SK-N-SH (cell line): Measurements from ENCODE around the gene MCM3AP. TPM values are rescaled to one million over a fixed set of nuclear protein-coding genes. Genes with fewer than 3 reads are reported as not detected.

Experiments used
- CTCF ChIA-PET: fragments of 300-600, 350-600 bp; formaldehyde crosslinking; extraction: SDS; loops from one replicate; lab custom pipeline; 2021; lab: Yijun Ruan, JAX
- POLR2A ChIA-PET: fragments of 350-600 bp; sonication (Branson Sonifier 250); formaldehyde crosslinking; extraction: SDS; loops from one replicate; lab custom pipeline; 2020; ENCODE audit warnings: antibody characterized with exemption, inconsistent platforms; lab: Yijun Ruan, JAX
- DNase-seq: peaks from one replicate; pipeline ENCODE4 v3.0.0; 2012
- H2AFZ ChIP-seq: fragments of 200-600 bp; sonication (generic); 2 replicates; pipeline ENCODE4 v1.8.1; 2016; ENCODE audit warnings: antibody characterized with exemption, mild to moderate bottlenecking, low read depth
- H3F3A ChIP-seq: fragments of 200-600 bp; sonication (generic); replicated peaks from 2 replicates; pipeline ENCODE3; 2016; ENCODE audit warnings: antibody characterized with exemption, mild to moderate bottlenecking; ENCODE audit not compliant: insufficient read depth
- H3K27ac ChIP-seq, 2 experiments: fragments of 200-500 bp in 1 of 2; fragments of 200-600 bp in 1 of 2; sonication (Bioruptor generic) in 1 of 2; sonication (generic), shearing (Covaris generic) in 1 of 2; 2 replicates each; pipeline versions ENCODE4 v1.5.1 to v1.6.1; 2014 to 2016; ENCODE audit warnings: low read depth in 2 of 2, inconsistent platforms in 1 of 2, low read length in 1 of 2, mild to moderate bottlenecking in 1 of 2, mixed read lengths in 1 of 2
- H3K27me3 ChIP-seq: fragments of 200-600 bp; sonication (generic), shearing (Covaris generic); 2 replicates; pipeline ENCODE4 v1.6.1; 2016; ENCODE audit warnings: mixed run types; ENCODE audit not compliant: insufficient read depth
- H3K36me3 ChIP-seq, 2 experiments: fragments of 200-500 bp in 1 of 2; fragments of 200-600 bp in 1 of 2; sonication (Bioruptor generic) in 1 of 2; sonication (generic) in 1 of 2; replicated peaks in 1 of 2; 2 replicates each; pipeline versions ENCODE3 to v1.5.1; 2014 to 2016; ENCODE audit warnings: low read length in 1 of 2, mild to moderate bottlenecking in 1 of 2; ENCODE audit not compliant: insufficient read depth in 2 of 2, control insufficient read depth in 1 of 2
- H3K4me1 ChIP-seq, 2 experiments: fragments of 200-500 bp in 1 of 2; fragments of 200-600 bp in 1 of 2; sonication (Bioruptor generic) in 1 of 2; sonication (generic), shearing (Covaris generic) in 1 of 2; 2 replicates each; pipeline versions ENCODE4 v1.5.1 to v1.6.1; 2014 to 2016; ENCODE audit warnings: low read depth in 1 of 2, low read length in 1 of 2, mixed run types in 1 of 2; ENCODE audit not compliant: insufficient read depth in 2 of 2, control insufficient read depth in 1 of 2
- H3K4me2 ChIP-seq: fragments of 200-600 bp; sonication (generic), shearing (Covaris generic); 2 replicates; pipeline ENCODE4 v1.6.1; 2017; ENCODE audit warnings: mixed run types
- H3K4me3 ChIP-seq, 2 experiments: fragments of 200-500 bp in 1 of 2; fragments of 200-600 bp in 1 of 2; sonication (Bioruptor generic) in 1 of 2; sonication (generic), shearing (Covaris generic) in 1 of 2; 2 replicates each; pipeline versions ENCODE4 v1.5.1 to v1.8.1; 2014 to 2016; ENCODE audit warnings: low read depth in 2 of 2, inconsistent platforms in 1 of 2, low read length in 1 of 2, mild to moderate bottlenecking in 1 of 2, mixed read lengths in 1 of 2, moderate library complexity in 1 of 2
- H3K79me2 ChIP-seq: fragments of 200-600 bp; sonication (generic); 2 replicates; pipeline ENCODE4 v1.8.1; 2017; ENCODE audit warnings: mild to moderate bottlenecking; ENCODE audit not compliant: insufficient read depth
- H3K9ac ChIP-seq: fragments of 200-600 bp; sonication (generic); 2 replicates; pipeline ENCODE4 v1.6.1; 2017; ENCODE audit warnings: mixed run types
- H3K9me2 ChIP-seq: fragments of 200-600 bp; sonication (generic); 2 replicates; pipeline ENCODE4 v1.6.1; 2017; ENCODE audit warnings: mixed run types
- H3K9me3 ChIP-seq: fragments of 200-600 bp; sonication (generic); 2 replicates; pipeline ENCODE4 v1.6.1; 2017; ENCODE audit warnings: mixed run types, mild to moderate bottlenecking, moderate library complexity
- H4K20me1 ChIP-seq: fragments of 200-600 bp; sonication (generic); 2 replicates; pipeline ENCODE4 v1.6.1; 2017; ENCODE audit warnings: mild to moderate bottlenecking, mixed run types; ENCODE audit not compliant: insufficient read depth
- FOXM1 ChIP-seq: IDR thresholded peaks from 2 replicates; pipeline ENCODE4 v1.4.0; 2012; ENCODE audit warnings: low read depth, mild to moderate bottlenecking
- GABPA ChIP-seq: IDR thresholded peaks from 2 replicates; pipeline ENCODE4 v1.4.0; 2012; ENCODE audit warnings: low read depth, mild to moderate bottlenecking
- IRF3 ChIP-seq: fragments of 150-350 bp; IDR thresholded peaks from 2 replicates; pipeline ENCODE4 v1.6.1; 2016; ENCODE audit warnings: mild to moderate bottlenecking, low read depth, low read length
- JUND ChIP-seq: IDR thresholded peaks from 2 replicates; pipeline ENCODE4 v1.4.0; 2012
- MEF2A ChIP-seq: IDR thresholded peaks from 2 replicates; pipeline ENCODE4 v1.4.0; 2012; ENCODE audit warnings: low read depth, borderline replicate concordance
- NRF1 ChIP-seq: IDR thresholded peaks from 2 replicates; pipeline ENCODE4 v1.6.1; 2012; ENCODE audit warnings: low read depth, mild to moderate bottlenecking, low read length
- POLR2AphosphoS5 ChIP-seq: IDR thresholded peaks from 2 replicates; pipeline ENCODE4 v1.6.1; 2012; ENCODE audit warnings: low read depth, low read length
- RAD21 ChIP-seq: IDR thresholded peaks from 2 replicates; pipeline ENCODE4 v1.6.1; 2012; ENCODE audit warnings: mild to moderate bottlenecking, low read length
- RCOR1 ChIP-seq: fragments of 150-350 bp; IDR thresholded peaks from 2 replicates; pipeline ENCODE4 v1.6.1; 2017; ENCODE audit warnings: antibody characterized with exemption, low read length
- RFX5 ChIP-seq: IDR thresholded peaks from 2 replicates; pipeline ENCODE4 v1.6.1; 2012; ENCODE audit warnings: mild to moderate bottlenecking, improper control_type of control experiment, low read length
- RXRA ChIP-seq: IDR thresholded peaks from 2 replicates; pipeline ENCODE4 v1.4.0; 2012; ENCODE audit warnings: low read depth, mild to moderate bottlenecking, borderline replicate concordance
- SMC3 ChIP-seq: IDR thresholded peaks from 2 replicates; pipeline ENCODE4 v1.6.1; 2012; ENCODE audit warnings: low read depth, low read length, improper control_type of control experiment
- TAF1 ChIP-seq: IDR thresholded peaks from 2 replicates; pipeline ENCODE4 v1.6.1; 2012; ENCODE audit warnings: low read depth, mild to moderate bottlenecking, low read length, moderate library complexity, borderline replicate concordance
- USF2 ChIP-seq: fragments of 150-350 bp; IDR thresholded peaks from 2 replicates; pipeline ENCODE4 v1.6.1; 2017; ENCODE audit warnings: antibody characterized with exemption, low read length, low read depth, borderline replicate concordance
- WGBS: methylation state at CpG from one replicate; pipeline ENCODE4 v1.1.6; 2017; ENCODE audit warnings: low lambda C conversion rate; 5-methylcytosine and 5-hydroxymethylcytosine counted together
- polyA plus RNA-seq, 3 experiments: library from polyadenylated mRNA; depleted of rRNA; stranded (reverse); fragments of >200 nt; gene quantifications; 2 replicates each; pipeline ENCODE4 v1.2.3, GENCODE V29; 2012

Gene MCM3AP
- polyA plus RNA-seq, 1 of the 3 experiments (the other 2 are of a cell fraction): 42.9 TPM

- ChIA-PET POLR2A (interaction anchor here (1.4 kb wide), 1 partner anchor 12 kb away, joined by 5 read pairs; no protein-coding TSS in a partner anchor), CTCF (interaction anchor here (1.1 to 2.9 kb wide), 3 partner anchors 10 to 72 kb away, joined by 3 to 14 read pairs (median 4); no protein-coding TSS in a partner anchor)
- no peaks in the 10 kb centered on the region for H3K27me3 ChIP-seq
Measured at GRCh38 chr21:46214478-46215340, 70.7 kb downstream of the MCM3AP start.

GRCh38 chr21:46213620-46214286, 71.7 kb downstream of the MCM3AP start:
- Histone ChIP-seq H3K27ac (peak overlapping the region in 1 of 2 experiments; percentile 29; a peak in 2 of 4 replicates), H2AFZ (no peak overlapping the region), H3K36me3 (peaks cover 0 to 20% of the 10 kb centered on the region in 2 experiments), H3K9me2 (no peaks in the 10 kb centered on the region), H3K9ac (no peak overlapping the region), H3K27me3 (no peaks in the 10 kb centered on the region), H3F3A (no peaks in the 10 kb centered on the region), H3K4me3 (no peak overlapping the region), H3K9me3 (no peaks in the 10 kb centered on the region), H3K79me2 (no peaks in the 10 kb centered on the region), H3K4me1 (peaks cover 0 to 22% of the 10 kb centered on the region in 2 experiments; a peak in 1 of 4 replicates), H4K20me1 (no peaks in the 10 kb centered on the region), H3K4me2 (no peak overlapping the region)
- POLR2A ChIA-PET: no interaction called here
- TF ChIP-seq FOXM1 (no peak), TAF1 (no peak), POLR2AphosphoS5 (no peak), RFX5 (no peak), SMC3 (no peak), RXRA (no peak), RCOR1 (0 out of 2 replicates have a peak, but pooled peaks have one; percentile 25)
- peak; percentile 62 for DNase-seq
- CTCF ChIA-PET: interaction anchor here (0.9 to 1.2 kb wide), 3 partner anchors 8 to 27 kb away, joined by 3 to 4 read pairs (median 3); no protein-coding TSS in a partner anchor
- 82% methylated on average over 7 of the region's 15 CpGs for WGBS

More at GRCh38 chr21:46214478-46215340, 70.7 kb downstream of the MCM3AP start:
- peaks cover 0 to 24% of the 10 kb centered on the region in 2 experiments for H3K36me3 ChIP-seq
- H3K9me3 ChIP-seq: no peaks in the 10 kb centered on the region
- DNase-seq: no peak
- WGBS: 88% methylated on average over 9 of the region's 27 CpGs
- no peak overlapping the region for H3K4me3 ChIP-seq
- no peak overlapping the region for H3K9ac ChIP-seq
- no peak overlapping the region for H3K4me2 ChIP-seq
- H3K27ac ChIP-seq: peak overlapping the region in 1 of 2 experiments; percentile 29; a peak in 2 of 4 replicates
- no peaks in the 10 kb centered on the region for H4K20me1 ChIP-seq
- H3K4me1 ChIP-seq: peaks cover 0 to 22% of the 10 kb centered on the region in 2 experiments; a peak in 1 of 4 replicates
- no peaks in the 10 kb centered on the region for H3K9me2 ChIP-seq
- TF ChIP-seq RAD21 (no peak), RXRA (no peak), GABPA (no peak), RFX5 (no peak), USF2 (no peak), IRF3 (no peak), NRF1 (no peak), JUND (no peak), MEF2A (no peak)
- TF ChIP-seq, all 33 proteins: peak for 0
- no peaks in the 10 kb centered on the region for H3F3A ChIP-seq
- H2AFZ ChIP-seq: no peak overlapping the region
- H3K79me2 ChIP-seq: no peaks in the 10 kb centered on the region
